Natural killer cell (primary cell): ENCODE data around the gene BDKRB2. TPM values are rescaled to one million over a fixed set of nuclear protein-coding genes. Genes with fewer than 3 reads are reported as not detected.

Source experiments
- ATAC-seq, 3 donors: fragments of 150-1000 bp in 2 of 3; fragments of 200-7000 bp in 1 of 3; cut with Tn5 transposase; 1 replicate in 1 of 3; 2 replicates in 2 of 3; pipeline ENCODE4 v1.10.0; 2021; ENCODE audit warnings: mild to moderate bottlenecking in 2 of 3, moderate library complexity in 2 of 3
- DNase-seq, 2 donors: peaks; one replicate each; pipeline versions ENCODE4 v3.0.0 to v3.0.0-alpha.2; 2013 to 2021; ENCODE audit warnings: mixed read lengths in 1 of 2
- H3K27ac ChIP-seq: one replicate; pipeline ENCODE4 v1.5.1; 2013; ENCODE audit warnings: mild to moderate bottlenecking, low read length
- H3K27me3 ChIP-seq: one replicate; pipeline ENCODE4 v1.6.1; 2013; ENCODE audit warnings: low read length; ENCODE audit not compliant: control insufficient read depth, insufficient read depth
- H3K36me3 ChIP-seq: one replicate; pipeline ENCODE4 v1.6.1; 2013; ENCODE audit warnings: low read length; ENCODE audit not compliant: control insufficient read depth, insufficient read depth
- H3K4me1 ChIP-seq: one replicate; pipeline ENCODE4 v1.6.1; 2013; ENCODE audit warnings: low read length; ENCODE audit not compliant: control insufficient read depth, insufficient read depth
- H3K4me3 ChIP-seq: one replicate; pipeline ENCODE4 v1.5.1; 2013; ENCODE audit warnings: low read length
- H3K9me3 ChIP-seq: one replicate; pipeline ENCODE4 v1.6.1; 2013; ENCODE audit warnings: low read length; ENCODE audit not compliant: control insufficient read depth, insufficient read depth
- H3K27ac Mint-ChIP-seq, 2 donors: one replicate each; pipeline ENCODE4 v1.8.0; 2022; ENCODE audit warnings: mild to moderate bottlenecking in 2 of 2, mixed read lengths in 2 of 2, moderate library complexity in 1 of 2
- H3K27me3 Mint-ChIP-seq, 2 donors: one replicate each; pipeline ENCODE4 v1.8.0; 2022; ENCODE audit warnings: low read depth in 2 of 2, mixed read lengths in 2 of 2
- H3K36me3 Mint-ChIP-seq: one replicate; pipeline ENCODE4 v1.8.0; 2022; ENCODE audit warnings: mixed read lengths
- H3K4me1 Mint-ChIP-seq, 2 donors: one replicate each; pipeline ENCODE4 v1.8.0; 2022; ENCODE audit warnings: mixed read lengths in 2 of 2
- H3K4me3 Mint-ChIP-seq: one replicate; pipeline ENCODE4 v1.8.0; 2022; ENCODE audit warnings: mild to moderate bottlenecking, moderate library complexity, mixed read lengths
- H3K9me3 Mint-ChIP-seq, 2 donors: one replicate each; pipeline ENCODE4 v1.8.0; 2022; ENCODE audit warnings: mixed read lengths in 2 of 2
- WGBS: methylation state at CpG from one replicate; pipeline ENCODE4 v1.1.7; 2013; ENCODE audit warnings: missing lambda C conversion rate; ENCODE audit not compliant: insufficient coverage; 5-methylcytosine and 5-hydroxymethylcytosine counted together
- intact Hi-C: fragments of 100-400 bp; cut with micrococcal nuclease; formaldehyde crosslinking; loops from one replicate; pipeline ENCODE4 v1.14.2; 2022
- total RNA-seq, 4 donors: library from RNA; stranded (reverse); fragments of 120-200 nt in 1 of 4; gene quantifications; one replicate each; pipeline versions ENCODE4 v1.2.3 to v1.2.4, GENCODE V29; 2013 to 2022
- TF ChIP-seq, protein P1 (sequence below): fragments of 200-600 bp; IDR thresholded peaks from one replicate; pipeline ENCODE4 v1.8.0; 2022; ENCODE audit warnings: antibody characterized with exemption

BDKRB2 gene
- total RNA-seq: not detected
- 0.29 TPM for total RNA-seq (2013)

DNA sequence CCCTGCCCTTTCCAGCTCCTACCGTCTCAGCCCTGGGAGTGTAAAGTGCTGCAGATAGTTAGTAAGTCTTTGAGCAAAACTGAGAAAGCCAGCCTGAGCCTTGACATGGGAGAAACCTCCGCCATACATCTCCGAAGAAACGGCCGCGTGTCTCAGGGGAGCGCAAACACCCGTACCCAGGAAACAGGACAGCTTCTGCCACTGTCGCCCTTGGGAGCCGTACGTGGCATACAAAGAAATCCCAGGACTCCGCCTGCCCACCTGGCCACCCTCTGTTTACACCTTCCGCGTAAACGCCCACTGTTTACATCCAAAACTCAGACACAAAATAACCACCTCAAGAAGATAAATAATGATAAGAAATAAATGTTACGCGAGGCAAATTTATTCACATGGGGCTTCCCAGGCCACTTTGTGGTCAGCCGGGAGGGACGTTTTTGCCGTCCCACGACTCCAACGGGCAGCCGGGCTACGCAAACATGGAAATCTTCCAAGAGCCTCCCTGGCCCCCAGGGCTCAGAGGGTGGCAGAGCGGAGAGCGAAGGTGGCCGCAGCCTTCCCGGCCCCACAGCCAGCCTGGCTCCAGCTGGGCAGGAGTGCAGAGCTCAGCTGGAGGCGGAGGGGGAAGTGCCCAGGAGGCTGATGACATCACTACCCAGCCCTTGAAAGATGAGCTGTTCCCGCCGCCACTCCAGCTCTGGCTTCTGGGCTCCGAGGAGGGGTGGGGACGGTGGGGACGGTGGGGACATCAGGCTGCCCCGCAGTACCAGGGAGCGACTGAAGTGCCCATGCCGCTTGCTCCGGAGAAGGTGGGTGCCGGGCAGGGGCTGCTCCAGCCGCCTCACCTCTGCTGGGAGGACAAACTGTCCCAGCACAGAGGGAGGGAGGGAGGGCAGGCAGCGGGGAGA lies at the start of gene BDKRB2:
BDKRB2 (plus strand) TSS at position 689 of the 908 bp plus-strand sequence. CDS start 32,269 bp downstream, outside the sequence.
- Mint-ChIP-seq H3K4me3 (no peak within 1 kb of the TSS), H3K9me3 (no peaks in the 10 kb centered on the region), H3K27me3 (peaks cover 31 to 40% of the 10 kb centered on the region in 2 donors), H3K27ac (no peak within 1 kb of the TSS), H3K36me3 (no peaks in the 10 kb centered on the region), H3K4me1 (no peaks in the 10 kb centered on the region)
- ATAC-seq (no peak), DNase-seq (peak in 1 of 2 donors; percentile 7)
- no peak within 1 kb of the TSS for H3K4me3 ChIP-seq
- intact Hi-C loops: no loop called here
- H3K4me1 ChIP-seq: no peaks in the 10 kb centered on the region
- 19% methylated on average over 40 of the region's 41 CpGs for WGBS
- H3K36me3 ChIP-seq: no peaks in the 10 kb centered on the region
- H3K9me3 ChIP-seq: no peaks in the 10 kb centered on the region
- TF ChIP-seq, protein P1, sequence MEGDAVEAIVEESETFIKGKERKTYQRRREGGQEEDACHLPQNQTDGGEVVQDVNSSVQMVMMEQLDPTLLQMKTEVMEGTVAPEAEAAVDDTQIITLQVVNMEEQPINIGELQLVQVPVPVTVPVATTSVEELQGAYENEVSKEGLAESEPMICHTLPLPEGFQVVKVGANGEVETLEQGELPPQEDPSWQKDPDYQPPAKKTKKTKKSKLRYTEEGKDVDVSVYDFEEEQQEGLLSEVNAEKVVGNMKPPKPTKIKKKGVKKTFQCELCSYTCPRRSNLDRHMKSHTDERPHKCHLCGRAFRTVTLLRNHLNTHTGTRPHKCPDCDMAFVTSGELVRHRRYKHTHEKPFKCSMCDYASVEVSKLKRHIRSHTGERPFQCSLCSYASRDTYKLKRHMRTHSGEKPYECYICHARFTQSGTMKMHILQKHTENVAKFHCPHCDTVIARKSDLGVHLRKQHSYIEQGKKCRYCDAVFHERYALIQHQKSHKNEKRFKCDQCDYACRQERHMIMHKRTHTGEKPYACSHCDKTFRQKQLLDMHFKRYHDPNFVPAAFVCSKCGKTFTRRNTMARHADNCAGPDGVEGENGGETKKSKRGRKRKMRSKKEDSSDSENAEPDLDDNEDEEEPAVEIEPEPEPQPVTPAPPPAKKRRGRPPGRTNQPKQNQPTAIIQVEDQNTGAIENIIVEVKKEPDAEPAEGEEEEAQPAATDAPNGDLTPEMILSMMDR: no peak
- H3K27me3 ChIP-seq: peaks cover 9% of the 10 kb centered on the region
- H3K27ac ChIP-seq: no peak within 1 kb of the TSS

GRCh38 chr14:96154900-96155299 lies 49.7 kb upstream of the BDKRB2 start:
- Mint-ChIP-seq H3K9me3 (no peaks in the 10 kb centered on the region), H3K27ac (no peak overlapping the region), H3K4me1 (no peaks in the 10 kb centered on the region), H3K36me3 (no peaks in the 10 kb centered on the region), H3K27me3 (peaks cover 0 to 13% of the 10 kb centered on the region in 2 donors), H3K4me3 (no peak overlapping the region)
- Histone ChIP-seq H3K27me3 (no peaks in the 10 kb centered on the region), H3K36me3 (no peaks in the 10 kb centered on the region), H3K4me3 (no peak overlapping the region), H3K27ac (no peak overlapping the region), H3K4me1 (no peaks in the 10 kb centered on the region), H3K9me3 (no peaks in the 10 kb centered on the region)
- 91% methylated on average over 2 of the region's 2 CpGs for WGBS
- intact Hi-C loops: no loop called here
- DNase-seq (no peak), ATAC-seq (no peak)
- TF ChIP-seq, protein P1: no peak

DNA sequence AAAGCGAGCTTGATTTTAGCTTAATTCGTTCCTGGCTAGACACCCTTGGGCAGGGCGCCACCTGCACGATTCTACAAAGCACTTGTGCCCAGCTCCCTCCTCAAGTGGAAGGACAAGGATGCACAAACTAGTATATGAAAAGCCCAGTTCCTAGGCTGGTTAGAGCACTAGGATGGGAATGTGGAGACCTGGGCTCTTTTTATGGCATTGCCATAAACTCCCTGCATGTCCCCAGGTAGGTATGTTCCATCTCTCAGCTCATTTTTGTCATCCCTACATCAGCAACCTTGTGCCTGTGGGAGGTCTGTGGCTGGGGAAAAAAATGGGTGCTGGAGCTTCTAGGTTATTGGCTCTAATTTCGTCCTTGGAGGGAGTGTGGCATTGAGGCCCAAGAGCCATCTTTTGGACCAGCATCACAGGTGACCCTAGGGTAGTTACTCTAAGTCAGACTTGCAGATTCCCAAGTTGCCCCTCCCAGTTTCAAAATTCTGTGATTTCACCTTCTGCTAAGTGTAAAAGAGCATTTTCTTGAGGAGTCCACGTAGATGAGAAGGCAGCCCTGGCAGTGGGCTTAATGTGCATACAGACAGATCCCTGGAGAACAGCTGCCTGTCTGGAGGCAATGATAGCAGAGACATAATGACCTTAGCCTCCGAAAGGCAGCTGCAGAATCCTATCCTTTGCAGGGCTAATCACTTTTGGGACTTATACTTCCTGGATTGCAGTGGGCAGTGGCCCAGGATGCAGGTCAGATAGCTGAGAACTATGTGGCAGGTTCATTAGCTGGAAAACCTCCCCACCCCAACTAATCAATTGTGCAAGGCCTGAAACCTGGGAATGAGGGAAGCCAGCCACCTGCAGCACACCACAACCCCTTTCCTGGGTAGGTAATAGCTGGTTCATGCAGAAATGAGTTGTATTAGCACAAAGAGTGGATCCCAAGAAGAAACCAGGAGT lies 47.6 kb upstream of the BDKRB2 start:
- no peaks in the 10 kb centered on the region for H3K9me3 ChIP-seq
- no peak overlapping the region for H3K27ac ChIP-seq
- peaks cover 0 to 6% of the 10 kb centered on the region in 2 donors for H3K27me3 Mint-ChIP-seq
- ATAC-seq (no peak), DNase-seq (no peak)
- H3K9me3 Mint-ChIP-seq: no peaks in the 10 kb centered on the region
- H3K4me1 ChIP-seq: no peaks in the 10 kb centered on the region
- H3K4me1 Mint-ChIP-seq: no peaks in the 10 kb centered on the region
- WGBS: 84% methylated on average over 7 of the region's 7 CpGs
- H3K27me3 ChIP-seq: no peaks in the 10 kb centered on the region
- H3K4me3 ChIP-seq: no peak overlapping the region
- TF ChIP-seq, protein P1: no peak
- H3K36me3 Mint-ChIP-seq: no peaks in the 10 kb centered on the region
- H3K36me3 ChIP-seq: no peaks in the 10 kb centered on the region
- intact Hi-C loops: no loop called here
- no peak overlapping the region for H3K27ac Mint-ChIP-seq
- no peak overlapping the region for H3K4me3 Mint-ChIP-seq
